SK-N-SH (cell line): Measurements from ENCODE around the gene KRTAP4-16. TPM values are rescaled to one million over a fixed set of nuclear protein-coding genes. Genes with fewer than 3 reads are reported as not detected.
"Not testable (repeated sequence)": the region's sequence is repeated elsewhere in the genome, so short reads cannot be mapped to it uniquely, and the experiment has no call there.

Experiments
- CTCF ChIA-PET: fragments of 300-600, 350-600 bp; formaldehyde crosslinking; extraction: SDS; loops from one replicate; lab custom pipeline; 2021; lab: Yijun Ruan, JAX
- POLR2A ChIA-PET: fragments of 350-600 bp; sonication (Branson Sonifier 250); formaldehyde crosslinking; extraction: SDS; loops from one replicate; lab custom pipeline; 2020; ENCODE audit warnings: antibody characterized with exemption, inconsistent platforms; lab: Yijun Ruan, JAX
- DNase-seq: peaks from one replicate; pipeline ENCODE4 v3.0.0; 2012
- H2AFZ ChIP-seq: fragments of 200-600 bp; sonication (generic); 2 replicates; pipeline ENCODE4 v1.8.1; 2016; ENCODE audit warnings: antibody characterized with exemption, mild to moderate bottlenecking, low read depth
- H3F3A ChIP-seq: fragments of 200-600 bp; sonication (generic); replicated peaks from 2 replicates; pipeline ENCODE3; 2016; ENCODE audit warnings: antibody characterized with exemption, mild to moderate bottlenecking; ENCODE audit not compliant: insufficient read depth
- H3K27ac ChIP-seq, 2 experiments: fragments of 200-500 bp in 1 of 2; fragments of 200-600 bp in 1 of 2; sonication (Bioruptor generic) in 1 of 2; sonication (generic), shearing (Covaris generic) in 1 of 2; 2 replicates each; pipeline versions ENCODE4 v1.5.1 to v1.6.1; 2014 to 2016; ENCODE audit warnings: low read depth in 2 of 2, inconsistent platforms in 1 of 2, low read length in 1 of 2, mild to moderate bottlenecking in 1 of 2, mixed read lengths in 1 of 2
- H3K27me3 ChIP-seq: fragments of 200-600 bp; sonication (generic), shearing (Covaris generic); 2 replicates; pipeline ENCODE4 v1.6.1; 2016; ENCODE audit warnings: mixed run types; ENCODE audit not compliant: insufficient read depth
- H3K36me3 ChIP-seq, 2 experiments: fragments of 200-500 bp in 1 of 2; fragments of 200-600 bp in 1 of 2; sonication (Bioruptor generic) in 1 of 2; sonication (generic) in 1 of 2; replicated peaks in 1 of 2; 2 replicates each; pipeline versions ENCODE3 to v1.5.1; 2014 to 2016; ENCODE audit warnings: low read length in 1 of 2, mild to moderate bottlenecking in 1 of 2; ENCODE audit not compliant: insufficient read depth in 2 of 2, control insufficient read depth in 1 of 2
- H3K4me1 ChIP-seq, 2 experiments: fragments of 200-500 bp in 1 of 2; fragments of 200-600 bp in 1 of 2; sonication (Bioruptor generic) in 1 of 2; sonication (generic), shearing (Covaris generic) in 1 of 2; 2 replicates each; pipeline versions ENCODE4 v1.5.1 to v1.6.1; 2014 to 2016; ENCODE audit warnings: low read depth in 1 of 2, low read length in 1 of 2, mixed run types in 1 of 2; ENCODE audit not compliant: insufficient read depth in 2 of 2, control insufficient read depth in 1 of 2
- H3K4me2 ChIP-seq: fragments of 200-600 bp; sonication (generic), shearing (Covaris generic); 2 replicates; pipeline ENCODE4 v1.6.1; 2017; ENCODE audit warnings: mixed run types
- H3K4me3 ChIP-seq, 2 experiments: fragments of 200-500 bp in 1 of 2; fragments of 200-600 bp in 1 of 2; sonication (Bioruptor generic) in 1 of 2; sonication (generic), shearing (Covaris generic) in 1 of 2; 2 replicates each; pipeline versions ENCODE4 v1.5.1 to v1.8.1; 2014 to 2016; ENCODE audit warnings: low read depth in 2 of 2, inconsistent platforms in 1 of 2, low read length in 1 of 2, mild to moderate bottlenecking in 1 of 2, mixed read lengths in 1 of 2, moderate library complexity in 1 of 2
- H3K79me2 ChIP-seq: fragments of 200-600 bp; sonication (generic); 2 replicates; pipeline ENCODE4 v1.8.1; 2017; ENCODE audit warnings: mild to moderate bottlenecking; ENCODE audit not compliant: insufficient read depth
- H3K9ac ChIP-seq: fragments of 200-600 bp; sonication (generic); 2 replicates; pipeline ENCODE4 v1.6.1; 2017; ENCODE audit warnings: mixed run types
- H3K9me2 ChIP-seq: fragments of 200-600 bp; sonication (generic); 2 replicates; pipeline ENCODE4 v1.6.1; 2017; ENCODE audit warnings: mixed run types
- H3K9me3 ChIP-seq: fragments of 200-600 bp; sonication (generic); 2 replicates; pipeline ENCODE4 v1.6.1; 2017; ENCODE audit warnings: mixed run types, mild to moderate bottlenecking, moderate library complexity
- H4K20me1 ChIP-seq: fragments of 200-600 bp; sonication (generic); 2 replicates; pipeline ENCODE4 v1.6.1; 2017; ENCODE audit warnings: mild to moderate bottlenecking, mixed run types; ENCODE audit not compliant: insufficient read depth
- EP300 ChIP-seq, 2 experiments: IDR thresholded peaks; 2 replicates each; pipeline versions ENCODE4 v1.4.0 to v1.6.1; 2012; ENCODE audit warnings: borderline replicate concordance in 1 of 2, low read depth in 1 of 2, low read length in 1 of 2
- GABPA ChIP-seq: IDR thresholded peaks from 2 replicates; pipeline ENCODE4 v1.4.0; 2012; ENCODE audit warnings: low read depth, mild to moderate bottlenecking
- NFIC ChIP-seq: IDR thresholded peaks from 2 replicates; pipeline ENCODE4 v1.4.0; 2012; ENCODE audit warnings: borderline replicate concordance
- REST ChIP-seq: IDR thresholded peaks from 2 replicates; pipeline ENCODE4 v1.6.1; 2012; ENCODE audit warnings: mild to moderate bottlenecking, low read depth, low read length, moderate library complexity
- RXRA ChIP-seq: IDR thresholded peaks from 2 replicates; pipeline ENCODE4 v1.4.0; 2012; ENCODE audit warnings: low read depth, mild to moderate bottlenecking, borderline replicate concordance
- TEAD4 ChIP-seq: IDR thresholded peaks from 2 replicates; pipeline ENCODE4 v1.4.0; 2012; ENCODE audit warnings: mild to moderate bottlenecking, borderline replicate concordance; ENCODE audit not compliant: insufficient read depth
- USF1 ChIP-seq: IDR thresholded peaks from 2 replicates; pipeline ENCODE4 v1.4.0; 2012; ENCODE audit warnings: low read depth, borderline replicate concordance
- WGBS: methylation state at CpG from one replicate; pipeline ENCODE4 v1.1.6; 2017; ENCODE audit warnings: low lambda C conversion rate; 5-methylcytosine and 5-hydroxymethylcytosine counted together
- polyA plus RNA-seq, 3 experiments: library from polyadenylated mRNA; depleted of rRNA; stranded (reverse); fragments of >200 nt; gene quantifications; 2 replicates each; pipeline ENCODE4 v1.2.3, GENCODE V29; 2012
- TF ChIP-seq, protein P1 (sequence below): IDR thresholded peaks from 2 replicates; pipeline ENCODE4 v1.4.0; 2012; ENCODE audit warnings: low read depth, borderline replicate concordance
- TF ChIP-seq, protein P2 (sequence below): fragments of 200-600 bp; sonication (generic); IDR thresholded peaks from 2 replicates; pipeline ENCODE4 v1.6.1; 2017; ENCODE audit warnings: antibody characterized with exemption, mild to moderate bottlenecking, moderate library complexity

Gene KRTAP4-16
- polyA plus RNA-seq, 1 of the 3 experiments (the other 2 are of a cell fraction), result not detected

DNA sequence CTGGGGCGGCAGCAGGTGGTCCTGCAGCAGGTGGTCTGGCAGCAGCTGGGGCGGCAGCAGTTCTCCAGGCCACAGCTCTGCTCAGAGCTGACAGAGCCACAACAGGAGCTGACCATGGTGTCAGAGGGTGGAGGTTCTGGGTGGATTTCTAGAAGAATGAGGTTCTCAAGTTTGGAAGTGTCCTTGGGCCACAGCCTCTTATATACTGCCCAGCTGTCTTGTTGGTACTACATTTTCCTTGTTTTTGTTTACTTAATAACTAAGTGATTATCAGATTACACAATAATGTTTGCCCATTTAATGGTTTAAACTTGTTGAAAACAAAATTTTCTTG is 47.6 kb upstream of the KRTAP4-16 start, which contains the start of gene KRTAP4-5:
Gene KRTAP4-5, minus strand, starts transcription at position 174 of the 334 bp plus-strand sequence. Its CDS starts 58 bp downstream, at position 116.
- Histone ChIP-seq H3K4me2 (no peak within 1 kb of the TSS), H3K27ac (no peak within 1 kb of the TSS), H3K27me3 (0 out of 2 replicates have a peak, but pooled peaks cover 4% of the 10 kb centered on the region), H3K4me3 (no peak within 1 kb of the TSS), H3F3A (no peaks in the 10 kb centered on the region), H3K9me3 (no peaks in the 10 kb centered on the region), H3K36me3 (no peaks in the 10 kb centered on the region), H3K79me2 (no peaks in the 10 kb centered on the region), H2AFZ (no peak within 1 kb of the TSS), H3K9ac (no peak within 1 kb of the TSS), H3K4me1 (no peaks in the 10 kb centered on the region), H4K20me1 (no peaks in the 10 kb centered on the region), H3K9me2 (no peaks in the 10 kb centered on the region)
- WGBS, result 0% methylated on average over 1 of the region's 2 CpGs
- peak; percentile 45; the same call in 1 of the 2 replicates for TF ChIP-seq REST
- no peak for TF ChIP-seq USF1
- CTCF ChIA-PET, result no interaction called here
- DNase-seq, result no peak
- POLR2A ChIA-PET, result no interaction called here

DNA sequence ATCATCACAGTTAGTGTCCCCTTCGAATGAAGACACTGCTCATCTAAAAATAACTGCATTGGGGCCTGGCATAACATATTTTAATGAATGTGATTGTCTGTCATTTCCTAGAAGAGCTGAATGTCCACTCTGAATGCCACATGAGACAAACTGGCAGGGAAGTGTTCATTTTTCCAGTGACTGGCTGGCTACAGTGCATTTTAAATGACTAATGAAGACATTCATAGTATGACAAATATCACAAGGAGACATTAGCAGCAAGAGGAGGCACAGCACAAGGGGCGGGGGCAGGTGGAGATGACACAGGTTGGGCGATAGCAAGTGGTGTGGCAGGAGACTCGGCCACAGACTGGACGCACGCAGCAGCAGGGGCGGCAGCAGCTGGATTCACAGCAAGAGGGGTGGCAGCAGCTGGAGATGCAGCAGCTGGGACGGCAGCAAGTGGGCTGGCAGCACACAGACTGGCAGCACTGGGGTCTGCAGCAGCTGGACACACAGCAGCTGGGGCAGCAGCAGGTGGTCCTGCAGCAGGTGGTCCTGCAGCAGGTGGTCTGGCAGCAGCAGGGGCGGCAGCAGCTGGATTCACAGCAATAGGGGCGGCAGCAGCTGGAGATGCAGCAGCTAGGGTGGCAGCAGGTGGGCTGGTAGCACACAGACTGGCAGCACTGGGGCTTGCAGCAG is 47.1 kb upstream of the KRTAP4-16 start:
- H3F3A ChIP-seq, H3K4me3 ChIP-seq, H3K27ac ChIP-seq, H3K27me3 ChIP-seq, DNase-seq, H3K9me2 ChIP-seq, H3K9ac ChIP-seq, H3K36me3 ChIP-seq, H3K79me2 ChIP-seq, H3K9me3 ChIP-seq, CTCF ChIA-PET, H4K20me1 ChIP-seq, H3K4me1 ChIP-seq, POLR2A ChIA-PET, H3K4me2 ChIP-seq, H2AFZ ChIP-seq: not testable (repeated sequence)
- 6% methylated on average over 7 of the region's 10 CpGs for WGBS

- Histone ChIP-seq H3K27me3 (0 out of 2 replicates have a peak, but pooled peaks cover 4% of the 10 kb centered on the region), H2AFZ (no peak overlapping the region), H3F3A (no peaks in the 10 kb centered on the region), H3K4me3 (no peak overlapping the region), H4K20me1 (no peaks in the 10 kb centered on the region), H3K79me2 (no peaks in the 10 kb centered on the region), H3K9me3 (0 out of 2 replicates have a peak, but pooled peaks cover 5% of the 10 kb centered on the region), H3K4me1 (no peaks in the 10 kb centered on the region), H3K4me2 (no peak overlapping the region), H3K36me3 (no peaks in the 10 kb centered on the region), H3K9me2 (no peaks in the 10 kb centered on the region), H3K9ac (no peak overlapping the region), H3K27ac (no peak overlapping the region)
- POLR2A ChIA-PET, result no interaction called here
- no peak for DNase-seq
- WGBS, result 26% methylated on average over 2 of the region's 2 CpGs
- CTCF ChIA-PET, result no interaction called here
- no peak for TF ChIP-seq GABPA
- no peak for TF ChIP-seq EP300 (IDR thresholded peaks at IDR 0.05; ENCODE audit: borderline replicate concordance in 1 of 2, low read depth in 1 of 2, low read length in 1 of 2)
- TF ChIP-seq TEAD4, result no peak
- TF ChIP-seq RXRA, result no peak
- TF ChIP-seq, protein P1, sequence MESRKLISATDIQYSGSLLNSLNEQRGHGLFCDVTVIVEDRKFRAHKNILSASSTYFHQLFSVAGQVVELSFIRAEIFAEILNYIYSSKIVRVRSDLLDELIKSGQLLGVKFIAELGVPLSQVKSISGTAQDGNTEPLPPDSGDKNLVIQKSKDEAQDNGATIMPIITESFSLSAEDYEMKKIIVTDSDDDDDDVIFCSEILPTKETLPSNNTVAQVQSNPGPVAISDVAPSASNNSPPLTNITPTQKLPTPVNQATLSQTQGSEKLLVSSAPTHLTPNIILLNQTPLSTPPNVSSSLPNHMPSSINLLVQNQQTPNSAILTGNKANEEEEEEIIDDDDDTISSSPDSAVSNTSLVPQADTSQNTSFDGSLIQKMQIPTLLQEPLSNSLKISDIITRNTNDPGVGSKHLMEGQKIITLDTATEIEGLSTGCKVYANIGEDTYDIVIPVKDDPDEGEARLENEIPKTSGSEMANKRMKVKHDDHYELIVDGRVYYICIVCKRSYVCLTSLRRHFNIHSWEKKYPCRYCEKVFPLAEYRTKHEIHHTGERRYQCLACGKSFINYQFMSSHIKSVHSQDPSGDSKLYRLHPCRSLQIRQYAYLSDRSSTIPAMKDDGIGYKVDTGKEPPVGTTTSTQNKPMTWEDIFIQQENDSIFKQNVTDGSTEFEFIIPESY, result no peak
- TF ChIP-seq, protein P2, sequence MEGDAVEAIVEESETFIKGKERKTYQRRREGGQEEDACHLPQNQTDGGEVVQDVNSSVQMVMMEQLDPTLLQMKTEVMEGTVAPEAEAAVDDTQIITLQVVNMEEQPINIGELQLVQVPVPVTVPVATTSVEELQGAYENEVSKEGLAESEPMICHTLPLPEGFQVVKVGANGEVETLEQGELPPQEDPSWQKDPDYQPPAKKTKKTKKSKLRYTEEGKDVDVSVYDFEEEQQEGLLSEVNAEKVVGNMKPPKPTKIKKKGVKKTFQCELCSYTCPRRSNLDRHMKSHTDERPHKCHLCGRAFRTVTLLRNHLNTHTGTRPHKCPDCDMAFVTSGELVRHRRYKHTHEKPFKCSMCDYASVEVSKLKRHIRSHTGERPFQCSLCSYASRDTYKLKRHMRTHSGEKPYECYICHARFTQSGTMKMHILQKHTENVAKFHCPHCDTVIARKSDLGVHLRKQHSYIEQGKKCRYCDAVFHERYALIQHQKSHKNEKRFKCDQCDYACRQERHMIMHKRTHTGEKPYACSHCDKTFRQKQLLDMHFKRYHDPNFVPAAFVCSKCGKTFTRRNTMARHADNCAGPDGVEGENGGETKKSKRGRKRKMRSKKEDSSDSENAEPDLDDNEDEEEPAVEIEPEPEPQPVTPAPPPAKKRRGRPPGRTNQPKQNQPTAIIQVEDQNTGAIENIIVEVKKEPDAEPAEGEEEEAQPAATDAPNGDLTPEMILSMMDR, result no peak
- no peak for TF ChIP-seq NFIC
These were observed 45.7 kb upstream of the KRTAP4-16 start for GRCh38 chr17:41147531-41148204.
